Testis (tissue), 2 donors: ENCODE data around the gene SLC37A1.

Experiments
- POLR2A ChIP-seq: fragments of 450-650 bp; IDR thresholded peaks from one replicate; pipeline ENCODE4 v1.6.1; 2017; ENCODE audit warnings: antibody characterized with exemption, mild to moderate bottlenecking, moderate library complexity
- TF ChIP-seq, protein P1 (sequence below), 3 experiments: fragments of 450-650 bp in 2 of 3; fragments of 200-600 bp in 1 of 3; sonication (generic) in 1 of 3; IDR thresholded peaks; one replicate each; pipeline ENCODE4 v1.5.1; 2016 to 2019; ENCODE audit warnings: antibody characterized with exemption in 3 of 3, mild to moderate bottlenecking in 2 of 3, moderate library complexity in 1 of 3

DNA sequence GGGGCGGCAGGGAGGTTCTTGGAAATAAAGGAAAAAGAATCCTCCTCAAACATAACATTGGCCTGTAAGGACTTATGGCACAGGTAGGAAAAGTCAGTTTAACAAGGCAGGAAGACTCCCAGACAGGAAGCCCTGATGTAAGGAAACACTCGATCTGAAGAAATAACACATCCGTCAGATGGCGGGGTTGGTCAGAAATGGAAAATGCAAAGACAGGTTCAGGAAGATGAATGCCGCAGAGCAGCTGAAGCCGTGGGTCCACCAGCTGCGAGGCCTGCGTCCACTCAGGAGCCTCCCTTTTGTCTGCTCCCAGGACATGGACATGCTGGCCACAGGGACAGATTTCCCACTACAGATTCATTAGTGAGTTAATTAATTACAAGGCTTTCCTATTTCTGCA, 21.5 kb upstream of the SLC37A1 start:
- TF ChIP-seq, protein P1, sequence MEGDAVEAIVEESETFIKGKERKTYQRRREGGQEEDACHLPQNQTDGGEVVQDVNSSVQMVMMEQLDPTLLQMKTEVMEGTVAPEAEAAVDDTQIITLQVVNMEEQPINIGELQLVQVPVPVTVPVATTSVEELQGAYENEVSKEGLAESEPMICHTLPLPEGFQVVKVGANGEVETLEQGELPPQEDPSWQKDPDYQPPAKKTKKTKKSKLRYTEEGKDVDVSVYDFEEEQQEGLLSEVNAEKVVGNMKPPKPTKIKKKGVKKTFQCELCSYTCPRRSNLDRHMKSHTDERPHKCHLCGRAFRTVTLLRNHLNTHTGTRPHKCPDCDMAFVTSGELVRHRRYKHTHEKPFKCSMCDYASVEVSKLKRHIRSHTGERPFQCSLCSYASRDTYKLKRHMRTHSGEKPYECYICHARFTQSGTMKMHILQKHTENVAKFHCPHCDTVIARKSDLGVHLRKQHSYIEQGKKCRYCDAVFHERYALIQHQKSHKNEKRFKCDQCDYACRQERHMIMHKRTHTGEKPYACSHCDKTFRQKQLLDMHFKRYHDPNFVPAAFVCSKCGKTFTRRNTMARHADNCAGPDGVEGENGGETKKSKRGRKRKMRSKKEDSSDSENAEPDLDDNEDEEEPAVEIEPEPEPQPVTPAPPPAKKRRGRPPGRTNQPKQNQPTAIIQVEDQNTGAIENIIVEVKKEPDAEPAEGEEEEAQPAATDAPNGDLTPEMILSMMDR (IDR thresholded peaks at IDR 0.05): no peak
- TF ChIP-seq POLR2A: no peak
